Fibroblast of peridontal ligament (primary cell): ENCODE measurements around the gene DGKG.

Experiments
- DNase-seq: peaks from one replicate; pipeline ENCODE4 v3.0.0-alpha.2; 2010; ENCODE audit errors: extremely low read depth

The DGKG gene

DNA sequence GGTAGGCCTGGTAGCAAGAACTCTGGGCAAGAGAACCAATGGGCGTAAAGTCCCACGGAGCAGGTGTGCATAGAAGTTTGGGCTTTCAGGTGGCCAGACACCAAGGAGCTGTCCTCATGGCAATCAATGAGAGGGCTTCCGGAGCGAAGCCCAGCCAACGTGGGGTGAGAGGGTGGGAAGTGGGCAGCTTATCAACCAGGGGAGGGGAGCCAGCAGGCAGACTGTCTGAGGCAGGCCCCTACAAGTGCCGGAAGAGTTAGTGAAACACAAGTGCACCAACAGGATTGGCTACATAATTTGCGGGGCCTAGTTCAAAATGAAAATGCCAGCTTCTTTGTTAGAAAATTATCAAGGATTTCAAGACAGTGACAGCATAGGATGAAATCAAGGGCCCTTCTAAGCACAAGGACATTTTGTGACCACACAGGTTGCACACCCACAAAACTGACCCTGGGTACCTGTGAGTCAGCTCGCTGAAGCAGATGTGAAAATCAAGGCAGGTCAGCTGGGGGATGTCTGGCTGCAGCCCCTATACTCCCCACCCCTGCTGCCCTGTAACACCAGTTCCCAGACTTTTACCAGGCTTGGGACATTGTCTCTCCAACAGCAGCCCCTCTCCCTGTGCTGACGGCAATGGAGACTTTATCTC lies 151.1 kb downstream of the DGKG start:
- no peak for DNase-seq

- DNase-seq: peak; percentile 83
Measured at GRCh38 chr3:186209810-186210752, 152.0 kb downstream of the DGKG start.

DNA sequence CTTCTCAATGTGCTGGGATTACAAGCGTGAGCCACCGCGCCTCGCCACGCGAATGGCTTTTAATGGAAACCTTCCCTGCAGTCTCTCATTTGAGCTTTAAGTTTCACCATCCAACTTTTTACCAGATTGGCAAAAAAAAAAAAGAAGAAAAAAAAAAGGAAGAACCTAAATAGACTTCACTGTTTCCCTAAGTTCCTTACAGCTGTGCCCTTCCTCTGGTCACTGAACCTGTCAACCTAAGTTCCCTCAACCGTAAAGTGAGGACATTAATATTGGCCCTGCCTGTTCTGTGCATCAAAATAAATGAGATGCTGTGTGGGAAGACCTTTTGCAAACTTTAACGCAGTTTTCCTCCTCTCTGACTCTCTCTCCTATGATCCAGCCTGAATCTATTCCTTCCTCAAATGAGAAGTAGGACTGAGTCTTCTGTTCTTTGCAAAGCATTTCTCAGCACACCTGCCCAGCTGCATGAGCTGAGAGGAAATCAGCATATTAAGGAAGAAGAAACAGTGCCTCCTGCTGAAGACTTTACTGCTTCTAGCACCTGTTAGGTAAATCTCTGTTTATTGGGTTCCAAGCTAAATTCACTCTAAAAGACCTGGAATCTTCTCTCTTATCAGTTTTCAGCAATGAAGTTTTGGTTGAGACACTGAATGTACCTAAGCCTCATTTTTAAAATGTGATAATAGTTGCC lies 153.6 kb downstream of the DGKG start:
- DNase-seq: no peak

DNA sequence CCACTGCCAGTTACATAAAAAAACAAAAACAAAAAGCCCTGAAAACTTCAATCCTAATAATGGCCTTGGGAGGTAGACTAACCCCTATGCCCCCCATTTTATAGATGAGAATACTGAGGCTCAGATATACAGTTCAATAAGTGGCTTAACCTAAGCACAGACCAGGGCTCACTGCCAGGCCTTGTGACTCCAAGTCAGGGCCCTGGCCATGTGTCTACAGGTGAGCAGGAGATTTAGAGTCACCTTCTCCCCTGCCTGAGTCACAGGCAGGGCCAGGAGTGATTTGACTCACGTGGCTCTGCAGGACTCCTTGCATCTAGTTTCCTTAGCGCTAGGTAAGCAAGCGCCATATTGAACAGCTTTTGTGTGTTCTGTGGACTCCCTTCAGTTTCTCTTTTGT lies 154.5 kb downstream of the DGKG start:
- DNase-seq: no peak

GRCh38 chr3:186200726-186201125 lies 161.3 kb downstream of the DGKG start:
- no peak for DNase-seq

DNA sequence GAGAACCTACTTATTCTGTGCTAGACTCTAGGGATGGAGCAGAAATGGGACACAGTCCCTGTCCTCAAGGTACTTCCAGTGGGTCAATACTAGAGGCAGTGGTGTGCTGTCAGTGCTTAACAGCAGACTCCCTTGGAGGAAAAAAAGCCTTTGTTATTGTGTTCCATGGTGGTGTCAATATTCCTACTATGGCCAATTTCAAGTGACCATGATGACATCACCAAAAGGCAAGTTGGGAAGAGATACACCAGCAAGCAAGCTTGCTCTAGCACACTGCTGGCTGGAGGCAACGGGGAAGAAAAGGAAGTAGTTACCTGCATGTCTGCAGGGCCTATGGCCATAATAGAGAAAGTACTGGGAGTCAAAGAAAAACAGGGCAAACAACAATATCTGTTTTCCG lies 163.6 kb downstream of the DGKG start:
- no peak for DNase-seq

- DNase-seq: no peak
Measured at GRCh38 chr3:186194451-186194811, 167.6 kb downstream of the DGKG start.

- DNase-seq: no peak
Measured at GRCh38 chr3:186193534-186194450, 168.2 kb downstream of the DGKG start.

DNA sequence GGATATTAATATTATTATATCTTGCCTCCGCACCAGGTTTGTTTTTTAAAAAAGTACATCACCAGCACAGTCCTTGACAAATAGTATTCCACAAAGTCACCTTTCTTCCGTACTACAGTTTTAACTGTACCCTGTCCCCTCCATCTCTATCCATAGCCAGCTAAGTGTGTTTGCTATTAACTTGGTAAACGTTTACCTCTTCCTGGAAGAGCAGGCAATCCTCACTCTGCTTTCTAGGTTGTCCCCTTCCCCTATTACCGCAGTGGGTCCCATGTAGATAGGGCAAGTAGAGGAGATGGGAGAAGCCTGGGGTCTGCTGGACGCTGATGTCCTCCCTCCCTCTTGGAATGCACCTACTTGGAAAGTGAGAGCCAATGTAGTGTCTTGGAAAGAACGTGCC lies 169.2 kb downstream of the DGKG start:
- no peak for DNase-seq

DNA sequence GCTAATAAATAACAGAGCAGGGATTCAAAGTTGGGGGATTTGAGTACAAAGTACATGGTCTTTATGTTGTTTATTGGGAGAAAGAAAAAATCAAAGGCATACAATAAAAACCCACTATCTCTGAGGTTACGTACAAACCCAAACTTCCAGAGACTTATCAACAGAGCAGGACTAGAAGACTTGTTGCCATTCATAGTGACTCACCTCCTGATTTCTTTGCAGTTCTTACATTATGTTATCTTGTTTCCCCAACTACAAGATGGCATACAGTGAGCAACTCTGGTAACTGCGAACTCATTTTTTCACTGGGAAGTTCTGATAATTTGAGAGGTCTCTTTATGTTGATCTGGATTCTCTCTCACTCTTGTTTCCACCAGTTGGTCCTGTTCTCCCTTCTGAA lies 172.5 kb downstream of the DGKG start:
- no peak for DNase-seq

GRCh38 chr3:186187401-186188275 lies 174.4 kb downstream of the DGKG start:
- DNase-seq: no peak

DNA sequence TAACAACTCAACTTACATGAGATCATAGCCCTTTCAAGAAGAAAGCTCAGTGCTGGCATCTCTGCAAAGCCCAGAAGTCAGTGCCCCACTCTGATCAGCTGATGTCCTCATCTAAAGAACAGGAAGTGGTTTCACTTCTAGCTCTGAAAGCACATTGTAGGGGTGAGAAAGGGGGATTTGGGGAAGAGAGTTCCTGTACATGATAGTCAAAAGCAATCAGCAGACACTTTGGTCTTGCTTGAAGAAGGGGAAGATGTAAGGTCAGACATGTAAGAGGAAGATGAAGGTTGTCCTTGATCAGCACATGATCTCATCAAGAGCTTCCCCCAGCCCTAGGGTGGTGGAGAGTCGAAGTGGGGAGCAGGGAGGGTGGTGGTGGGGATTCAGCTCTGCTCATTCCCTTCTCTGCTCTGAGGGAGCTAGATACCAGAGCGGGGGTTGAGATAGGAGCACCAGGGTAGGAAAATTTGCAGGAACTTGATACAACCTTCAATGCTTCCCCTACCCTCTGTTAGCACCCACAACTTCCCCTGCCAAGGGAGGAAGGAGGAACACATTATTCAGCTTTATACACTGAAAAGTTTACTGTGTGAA lies 176.7 kb downstream of the DGKG start:
- DNase-seq: no peak

DNA sequence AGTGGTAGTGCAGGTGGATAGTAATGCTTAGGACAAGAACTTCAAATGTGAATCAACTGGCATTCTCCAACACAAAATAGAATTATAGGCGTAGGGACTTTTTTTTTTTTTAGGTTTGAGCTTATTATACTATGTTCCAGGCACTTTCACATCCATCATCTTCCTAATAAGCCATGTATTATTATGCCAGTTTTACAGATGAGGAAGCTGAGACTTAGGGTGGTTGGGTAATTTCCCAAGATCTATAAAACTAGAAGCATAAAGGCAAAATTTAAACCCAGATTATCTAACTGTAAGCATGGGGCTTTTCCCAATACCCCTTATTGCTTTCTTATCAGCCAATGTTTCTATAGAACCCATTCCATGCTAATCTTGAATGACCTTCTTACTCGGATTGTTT lies 178.0 kb downstream of the DGKG start:
- no peak for DNase-seq

- no peak for DNase-seq
Measured at GRCh38 chr3:186182850-186183249, 179.2 kb downstream of the DGKG start.

GRCh38 chr3:186181901-186182300 lies 180.1 kb downstream of the DGKG start:
- DNase-seq: no peak

- DNase-seq: no peak
Measured at GRCh38 chr3:186180891-186181481, 181.0 kb downstream of the DGKG start.

DNA sequence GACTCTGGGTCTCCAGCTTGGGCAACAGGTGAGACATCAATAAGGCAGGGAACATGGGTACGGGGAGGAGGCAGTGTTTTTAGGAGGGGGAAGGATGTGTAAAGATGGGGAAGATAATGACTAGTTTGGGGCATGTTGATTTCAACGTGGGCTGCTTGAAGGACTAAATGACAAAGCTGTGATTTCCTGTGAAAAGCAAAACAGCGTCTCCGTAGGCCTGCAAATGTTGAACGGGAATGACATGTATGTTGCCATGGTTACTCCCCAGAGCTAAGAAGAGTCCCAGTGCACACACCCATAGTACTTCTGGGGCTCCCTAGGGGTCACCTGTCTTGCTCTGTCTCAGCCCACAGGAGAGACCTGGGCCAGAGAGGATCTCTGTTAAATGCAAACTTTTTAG lies 181.9 kb downstream of the DGKG start:
- DNase-seq: no peak

DNA sequence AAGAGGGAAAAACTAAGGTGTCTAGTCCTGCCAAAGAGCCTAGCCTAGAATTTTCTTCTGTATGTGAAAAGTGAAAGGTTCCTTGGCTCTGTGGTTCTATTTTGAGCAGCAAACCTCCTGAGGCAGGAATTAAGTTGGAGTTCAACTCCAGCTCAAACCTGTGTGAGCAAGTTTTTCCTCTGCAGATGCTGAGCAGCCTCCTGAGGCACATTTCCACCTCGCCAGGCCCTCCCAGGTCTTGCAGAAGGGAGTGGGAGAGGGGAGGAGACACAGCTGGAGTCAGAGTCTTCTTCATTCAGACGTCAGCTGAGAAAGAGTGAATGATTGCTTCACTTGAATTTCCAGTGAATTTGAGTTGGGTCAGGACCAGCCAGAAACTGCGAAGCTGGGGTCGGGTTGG lies 183.6 kb downstream of the DGKG start:
- DNase-seq: no peak

GRCh38 chr3:186176373-186176990 lies 185.6 kb downstream of the DGKG start:
- peak; percentile 18 for DNase-seq
